PFSK-1 (cell line): ENCODE results near the gene SLC6A17.

Source experiments
- POLR2AphosphoS5 ChIP-seq: IDR thresholded peaks from 2 replicates; pipeline ENCODE4 v1.6.1; 2012; ENCODE audit warnings: low read depth, mild to moderate bottlenecking, control low read depth, low read length, moderate library complexity
- SIN3A ChIP-seq: IDR thresholded peaks from 2 replicates; pipeline ENCODE4 v1.6.1; 2012; ENCODE audit warnings: mild to moderate bottlenecking, low read length, moderate library complexity, borderline replicate concordance; ENCODE audit not compliant: insufficient read depth

DNA sequence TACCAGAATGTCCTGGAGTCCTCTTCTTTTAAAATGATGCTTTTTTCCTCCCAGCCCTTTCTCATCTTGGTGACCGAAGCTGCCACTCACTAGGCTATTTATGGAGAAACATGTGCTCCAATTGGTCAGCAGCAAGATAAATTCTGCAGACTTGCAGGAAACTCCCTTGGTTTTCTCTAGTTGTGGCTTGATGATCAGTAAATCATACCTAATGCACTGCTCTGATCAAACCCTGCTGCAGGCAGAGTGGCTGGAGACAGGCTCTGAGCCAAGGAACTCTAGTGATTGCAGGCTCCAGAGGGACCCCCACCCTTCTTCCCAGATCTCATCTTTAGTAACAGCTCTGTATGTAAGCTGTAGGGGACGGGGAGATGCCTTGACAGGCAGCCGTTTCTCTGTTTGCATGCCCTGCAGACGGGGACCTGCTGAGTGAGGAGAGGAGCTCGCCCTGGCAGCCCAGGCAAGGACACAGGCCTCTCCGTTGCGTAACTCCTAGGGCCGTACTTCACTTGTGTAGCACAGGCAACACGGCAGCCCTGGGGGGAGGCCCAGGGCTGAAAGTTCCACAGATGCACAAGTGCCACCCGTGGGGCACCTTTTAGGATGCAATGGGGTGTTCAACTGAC lies 14.5 kb downstream of the SLC6A17 start:
- TF ChIP-seq SIN3A = no peak
- TF ChIP-seq POLR2AphosphoS5 = no peak
